HEK293T (cell line): Measurements from ENCODE around the gene SACS.

ENCODE experiments used
- CTCF ChIA-PET: fragments of 350-600 bp; formaldehyde crosslinking; extraction: SDS; loops from one replicate; lab custom pipeline; 2021; ENCODE audit warnings: antibody characterized with exemption, inconsistent platforms; lab: Yijun Ruan, JAX
- POLR2A ChIA-PET: fragments of 350-600 bp; formaldehyde crosslinking; extraction: SDS; loops from one replicate; lab custom pipeline; 2020; ENCODE audit warnings: antibody characterized with exemption, inconsistent platforms; lab: Yijun Ruan, JAX
- DNase-seq: peaks from one replicate; pipeline ENCODE4 v3.0.0; 2012; ENCODE audit warnings: mixed read lengths; ENCODE audit errors: extremely low spot score
- ARNT ChIP-seq: fragments of 450-650 bp; IDR thresholded peaks from 2 replicates; pipeline ENCODE4 v1.6.1; 2017; ENCODE audit warnings: mild to moderate bottlenecking
- BHLHE40 ChIP-seq: fragments of 450-650 bp; IDR thresholded peaks from 2 replicates; pipeline ENCODE4 v1.6.1; 2016; ENCODE audit warnings: mild to moderate bottlenecking, moderate library complexity, borderline replicate concordance
- CTBP1 ChIP-seq: fragments of 450-650 bp; IDR thresholded peaks from 2 replicates; pipeline ENCODE4 v1.6.1; 2016; ENCODE audit warnings: borderline replicate concordance
- ELF4 ChIP-seq: fragments of 450-650 bp; IDR thresholded peaks from 2 replicates; pipeline ENCODE4 v1.6.1; 2017; ENCODE audit warnings: antibody characterized with exemption
- FOXA1 ChIP-seq: fragments of 450-650 bp; IDR thresholded peaks from 2 replicates; pipeline ENCODE4 v1.6.1; 2016; ENCODE audit warnings: mild to moderate bottlenecking
- FOXK2 ChIP-seq: fragments of 450-650 bp; IDR thresholded peaks from 2 replicates; pipeline ENCODE4 v1.6.1; 2016; ENCODE audit warnings: mild to moderate bottlenecking
- FOXM1 ChIP-seq: fragments of 450-650 bp; IDR thresholded peaks from 2 replicates; pipeline ENCODE4 v1.6.1; 2017; ENCODE audit warnings: mild to moderate bottlenecking, borderline replicate concordance
- HDGF ChIP-seq: fragments of 450-650 bp; IDR thresholded peaks from 2 replicates; pipeline ENCODE4 v1.6.1; 2017; ENCODE audit warnings: antibody characterized with exemption, borderline replicate concordance
- L3MBTL2 ChIP-seq: fragments of 450-650 bp; conservative IDR thresholded peaks from 2 replicates; pipeline ENCODE4 v1.6.1; 2016; ENCODE audit warnings: mild to moderate bottlenecking
- LEF1 ChIP-seq: fragments of 450-650 bp; IDR thresholded peaks from 2 replicates; pipeline ENCODE4 v1.6.1; 2017; ENCODE audit warnings: mild to moderate bottlenecking, borderline replicate concordance
- NFRKB ChIP-seq: fragments of 450-650 bp; IDR thresholded peaks from 2 replicates; pipeline ENCODE4 v1.6.1; 2016; ENCODE audit warnings: mild to moderate bottlenecking, moderate library complexity
- PKNOX1 ChIP-seq: fragments of 450-650 bp; IDR thresholded peaks from 2 replicates; pipeline ENCODE4 v1.6.1; 2016
- SP1 ChIP-seq: fragments of 450-650 bp; IDR thresholded peaks from 2 replicates; pipeline ENCODE4 v1.6.1; 2017
- SUZ12 ChIP-seq: fragments of 450-650 bp; IDR thresholded peaks from 2 replicates; pipeline ENCODE4 v1.6.1; 2016; ENCODE audit warnings: mild to moderate bottlenecking
- TARDBP ChIP-seq: fragments of 450-650 bp; IDR thresholded peaks from 2 replicates; pipeline ENCODE4 v1.6.1; 2016
- ZNF384 ChIP-seq: fragments of 450-650 bp; IDR thresholded peaks from 2 replicates; pipeline ENCODE4 v1.6.1; 2016

SACS gene

GRCh38 chr13:23432626-23433025 is 876 bp downstream of the SACS start:
- DNase-seq = no peak
- ChIA-PET POLR2A (interaction anchor here (0.7 kb wide), 1 partner anchor 35 kb away, joined by 3 read pairs; no protein-coding TSS in a partner anchor), CTCF (interaction anchor here (0.8 to 0.9 kb wide), 2 partner anchors 8 to 139 kb away, joined by 3 read pairs; no protein-coding TSS in a partner anchor)
- TF ChIP-seq LEF1 (no peak), FOXA1 (no peak), ELF4 (no peak), SP1 (no peak), NFRKB (no peak), FOXK2 (no peak)

- no peak for TF ChIP-seq ELF4
- no peak for TF ChIP-seq TARDBP
- TF ChIP-seq FOXK2 = no peak
- no peak for TF ChIP-seq L3MBTL2
- no peak for TF ChIP-seq FOXM1
- no peak for TF ChIP-seq HDGF
- ChIA-PET POLR2A (no interaction called here), CTCF (interaction anchor here (0.6 kb wide), 1 partner anchor 55 kb away, joined by 3 read pairs; no protein-coding TSS in a partner anchor)
- no peak for DNase-seq
Observed at GRCh38 chr13:23430664-23431063, 2.8 kb downstream of the SACS start.

GRCh38 chr13:23427881-23428528 is 5.5 kb downstream of the SACS start:
- ChIA-PET POLR2A (no interaction called here), CTCF (no interaction called here)
- TF ChIP-seq FOXA1 (no peak), CTBP1 (no peak), NFRKB (no peak), ARNT (no peak), ZNF384 (no peak), FOXM1 (no peak), BHLHE40 (no peak), L3MBTL2 (no peak), FOXK2 (no peak), LEF1 (no peak), SP1 (no peak), HDGF (no peak), SUZ12 (no peak), ELF4 (no peak), TARDBP (no peak), PKNOX1 (no peak)
- no peak for DNase-seq

GRCh38 chr13:23427342-23427843 is 6.1 kb downstream of the SACS start:
- TF ChIP-seq SUZ12 = no peak
- TF ChIP-seq HDGF = no peak
- no peak for TF ChIP-seq FOXK2
- no peak for TF ChIP-seq CTBP1
- TF ChIP-seq TARDBP = no peak
- TF ChIP-seq FOXA1 = no peak
- TF ChIP-seq SP1 = no peak
- TF ChIP-seq BHLHE40 = no peak
- TF ChIP-seq ZNF384 = no peak
- POLR2A ChIA-PET = no interaction called here
- CTCF ChIA-PET = no interaction called here
- DNase-seq = no peak

- no peak for DNase-seq
- no peak for TF ChIP-seq SUZ12
- no peak for TF ChIP-seq CTBP1
- ChIA-PET CTCF (no interaction called here), POLR2A (no interaction called here)
Observed at GRCh38 chr13:23421596-23421995, 11.9 kb downstream of the SACS start.

GRCh38 chr13:23418776-23419683 is 14.5 kb downstream of the SACS start:
- TF ChIP-seq LEF1 (no peak), SP1 (no peak), NFRKB (no peak), CTBP1 (no peak), ARNT (no peak), FOXA1 (no peak), ELF4 (no peak), ZNF384 (no peak), TARDBP (no peak), L3MBTL2 (no peak), SUZ12 (no peak)
- POLR2A ChIA-PET = no interaction called here
- no peak for DNase-seq

GRCh38 chr13:23414682-23415081 is 18.8 kb downstream of the SACS start:
- no peak for DNase-seq
- CTCF ChIA-PET = no interaction called here
- TF ChIP-seq L3MBTL2 (no peak), ZNF384 (no peak), TARDBP (no peak), BHLHE40 (no peak), ELF4 (no peak), HDGF (no peak), LEF1 (no peak), PKNOX1 (no peak), ARNT (no peak), SP1 (no peak), FOXM1 (no peak), FOXK2 (no peak), NFRKB (no peak)
- POLR2A ChIA-PET = no interaction called here

More at GRCh38 chr13:23418776-23419683, 14.5 kb downstream of the SACS start:
- CTCF ChIA-PET = no interaction called here
